ENCODE data around the gene SLC5A9.

DNA sequence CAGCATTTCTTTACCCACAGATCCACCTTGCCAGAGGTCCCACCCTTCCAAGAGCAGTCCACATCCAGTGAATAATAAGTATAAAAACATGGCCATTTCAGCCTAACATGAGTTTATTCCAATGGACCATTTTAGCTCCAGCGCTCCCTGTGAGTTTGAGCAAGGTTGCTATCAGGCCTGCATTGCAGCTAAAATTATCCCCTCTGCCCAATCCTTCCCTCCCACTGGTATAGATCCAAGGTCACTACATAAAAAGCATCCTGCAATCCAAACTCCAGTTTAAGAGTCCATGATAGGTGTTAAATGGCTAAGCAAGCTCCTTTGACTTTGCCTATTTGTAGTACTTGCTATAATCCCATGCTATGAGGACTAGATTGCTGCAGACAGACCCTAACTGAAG lies 35.6 kb downstream of the SLC5A9 start:
- no peak for TF ChIP-seq POLR2A (IDR thresholded peaks at IDR 0.05; ENCODE audit: low read depth, low read length)
- TF ChIP-seq POLR2AphosphoS5 (IDR thresholded peaks at IDR 0.05; ENCODE audit: low read depth, low read length) = no peak
